Skeletal muscle tissue (tissue), 4 donors: ENCODE data around the gene PSMB1. TPM values are rescaled to one million over a fixed set of nuclear protein-coding genes. Genes with fewer than 3 reads are reported as not detected.
"Not testable (repeated sequence)": the region's sequence is repeated elsewhere in the genome, so short reads cannot be mapped to it uniquely, and the experiment has no call there.

ENCODE experiments used
- H3K27ac ChIP-seq: one replicate; pipeline ENCODE4 v1.7.0; 2013; ENCODE audit warnings: mild to moderate bottlenecking, low read depth, low read length, inconsistent platforms
- H3K27me3 ChIP-seq, 3 donors: one replicate each; pipeline ENCODE4 v1.7.0; 2013; ENCODE audit warnings: low read length in 3 of 3; ENCODE audit not compliant: control insufficient read depth in 3 of 3, insufficient read depth in 3 of 3
- H3K36me3 ChIP-seq, 3 donors: one replicate each; pipeline ENCODE4 v1.7.0; 2013; ENCODE audit warnings: low read length in 3 of 3; ENCODE audit not compliant: control insufficient read depth in 3 of 3, insufficient read depth in 3 of 3
- H3K4me1 ChIP-seq, 3 donors: one replicate each; pipeline ENCODE4 v1.7.0; 2013; ENCODE audit warnings: low read length in 3 of 3, mild to moderate bottlenecking in 3 of 3; ENCODE audit not compliant: control insufficient read depth in 3 of 3, insufficient read depth in 3 of 3
- H3K4me3 ChIP-seq, 3 donors: one replicate each; pipeline ENCODE4 v1.7.0; 2013; ENCODE audit warnings: low read length in 3 of 3
- H3K9ac ChIP-seq, 3 donors: one replicate each; pipeline ENCODE4 v1.7.0; 2013; ENCODE audit warnings: low read length in 3 of 3, mild to moderate bottlenecking in 3 of 3, moderate library complexity in 2 of 3, low read depth in 1 of 3
- H3K9me3 ChIP-seq, 3 donors: one replicate each; pipeline ENCODE4 v1.7.0; 2013; ENCODE audit warnings: low read length in 3 of 3; ENCODE audit not compliant: control insufficient read depth in 3 of 3
- total RNA-seq: library from RNA; depleted of rRNA; stranded (reverse); fragments of >200 nt; gene quantifications from one replicate; pipeline ENCODE4 v1.2.3, GENCODE V29; 2014
- donor health status: Osteomylitis.

Gene PSMB1
- total RNA-seq, 1 donor from 2014 or later = 244 TPM

GRCh38 chr6:170507728-170508127 lies 45.4 kb downstream of the PSMB1 start:
- H3K4me1 ChIP-seq, H3K9me3 ChIP-seq, H3K27ac ChIP-seq, H3K27me3 ChIP-seq, H3K36me3 ChIP-seq, H3K4me3 ChIP-seq, H3K9ac ChIP-seq: not testable (repeated sequence)

GRCh38 chr6:170506446-170506845 lies 46.7 kb downstream of the PSMB1 start:
- Histone ChIP-seq H3K9me3 (peaks cover 0 to 2% (median 0%) of the 10 kb centered on the region in 3 donors), H3K4me1 (peaks cover 0 to 7% (median 6%) of the 10 kb centered on the region in 3 donors), H3K4me3 (no peak overlapping the region), H3K27ac (no peak overlapping the region), H3K36me3 (peaks cover 0 to 6% (median 0%) of the 10 kb centered on the region in 3 donors), H3K9ac (no peak overlapping the region), H3K27me3 (no peaks in the 10 kb centered on the region)

DNA sequence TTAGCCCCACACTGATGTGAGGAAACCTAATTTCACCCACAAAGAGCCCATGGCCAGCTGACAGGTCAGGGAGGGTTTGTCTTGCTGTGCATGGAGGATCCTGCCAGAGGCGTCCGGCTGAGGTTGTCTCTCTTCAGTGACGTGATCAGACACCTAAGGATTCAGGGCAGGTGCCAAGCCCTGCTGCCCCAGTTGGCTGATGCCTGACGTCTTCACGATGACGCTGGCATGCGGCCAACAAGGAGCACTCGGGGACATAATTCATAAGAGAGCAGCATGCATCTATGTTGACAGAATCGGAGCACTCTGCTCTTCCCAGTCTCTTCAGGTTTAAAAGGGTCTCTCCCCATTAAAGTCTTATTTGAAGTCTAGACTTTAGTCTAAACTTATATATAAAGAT lies 47.8 kb downstream of the PSMB1 start:
- Histone ChIP-seq H3K27me3 (no peaks in the 10 kb centered on the region), H3K4me3 (no peak overlapping the region), H3K9ac (peak overlapping the region in 1 of 3 donors; percentile 33), H3K4me1 (peaks cover 0 to 6% (median 4%) of the 10 kb centered on the region in 3 donors), H3K36me3 (peaks cover 0 to 6% (median 0%) of the 10 kb centered on the region in 3 donors), H3K9me3 (peaks cover 0 to 2% (median 0%) of the 10 kb centered on the region in 3 donors), H3K27ac (no peak overlapping the region)

GRCh38 chr6:170504479-170504878 lies 48.6 kb downstream of the PSMB1 start:
- peaks cover 0 to 6% (median 0%) of the 10 kb centered on the region in 3 donors for H3K36me3 ChIP-seq
- H3K27ac ChIP-seq = no peak overlapping the region
- no peak overlapping the region for H3K9ac ChIP-seq
- H3K4me1 ChIP-seq = peaks cover 0 to 6% (median 4%) of the 10 kb centered on the region in 3 donors
- H3K9me3 ChIP-seq = peaks cover 0 to 2% (median 0%) of the 10 kb centered on the region in 3 donors
- no peak overlapping the region for H3K4me3 ChIP-seq
- no peaks in the 10 kb centered on the region for H3K27me3 ChIP-seq

DNA sequence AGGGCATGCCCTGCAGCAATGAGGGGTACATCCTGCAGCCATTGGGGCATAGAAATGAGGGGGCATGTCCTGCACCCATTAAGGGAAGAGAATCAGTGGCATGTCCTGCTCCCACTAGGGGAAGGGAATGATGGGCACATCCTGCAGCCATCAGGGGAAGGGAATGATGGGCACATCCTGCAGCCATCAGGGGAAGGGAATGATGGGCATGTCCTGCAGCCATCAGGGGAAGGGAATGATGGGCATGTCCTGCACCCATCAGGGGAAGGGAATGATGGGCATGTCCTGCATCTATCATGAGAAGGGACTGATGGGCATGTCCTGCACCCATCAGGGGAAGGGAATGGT lies 49.7 kb downstream of the PSMB1 start:
- Histone ChIP-seq H3K27ac (no peak overlapping the region), H3K36me3 (peaks cover 0 to 6% (median 0%) of the 10 kb centered on the region in 3 donors), H3K4me3 (no peak overlapping the region), H3K27me3 (no peaks in the 10 kb centered on the region), H3K9me3 (peaks cover 0 to 2% (median 0%) of the 10 kb centered on the region in 3 donors), H3K4me1 (peaks cover 0 to 6% (median 4%) of the 10 kb centered on the region in 3 donors), H3K9ac (no peak overlapping the region)

DNA sequence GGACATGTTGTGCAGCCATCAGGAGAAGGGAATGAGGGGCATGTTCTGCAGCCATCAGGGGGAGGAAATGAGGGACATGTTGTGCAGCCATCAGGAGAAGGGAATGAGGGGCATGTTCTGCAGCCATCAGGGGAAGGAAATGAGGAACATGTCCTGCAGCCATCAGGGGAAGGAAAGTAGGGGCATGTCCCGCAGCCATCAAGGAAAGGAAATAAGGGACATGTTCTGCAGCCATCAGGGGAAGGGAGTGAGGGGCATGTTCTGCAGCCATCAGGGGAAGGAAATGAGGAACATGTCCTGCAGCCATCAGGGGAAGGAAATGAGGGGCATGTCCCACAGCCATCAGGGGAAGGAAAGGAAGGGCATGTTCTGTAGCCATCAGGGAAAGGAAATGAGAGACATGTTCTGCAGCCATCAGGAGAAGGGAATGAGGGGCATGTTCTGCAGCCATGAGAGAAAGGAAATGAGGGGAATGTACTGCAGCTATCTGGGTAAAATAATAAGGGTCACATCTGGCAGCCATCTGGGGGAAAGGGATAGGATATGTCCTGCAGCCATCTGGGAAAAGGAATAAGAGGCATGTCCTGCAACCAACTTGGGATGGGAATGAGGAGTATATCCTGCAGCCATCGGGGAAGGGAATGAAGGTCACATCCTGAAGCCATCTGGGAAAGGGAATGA lies 50.2 kb downstream of the PSMB1 start:
- H3K27ac ChIP-seq, H3K4me1 ChIP-seq, H3K27me3 ChIP-seq, H3K4me3 ChIP-seq, H3K36me3 ChIP-seq, H3K9ac ChIP-seq, H3K9me3 ChIP-seq: not testable (repeated sequence)

DNA sequence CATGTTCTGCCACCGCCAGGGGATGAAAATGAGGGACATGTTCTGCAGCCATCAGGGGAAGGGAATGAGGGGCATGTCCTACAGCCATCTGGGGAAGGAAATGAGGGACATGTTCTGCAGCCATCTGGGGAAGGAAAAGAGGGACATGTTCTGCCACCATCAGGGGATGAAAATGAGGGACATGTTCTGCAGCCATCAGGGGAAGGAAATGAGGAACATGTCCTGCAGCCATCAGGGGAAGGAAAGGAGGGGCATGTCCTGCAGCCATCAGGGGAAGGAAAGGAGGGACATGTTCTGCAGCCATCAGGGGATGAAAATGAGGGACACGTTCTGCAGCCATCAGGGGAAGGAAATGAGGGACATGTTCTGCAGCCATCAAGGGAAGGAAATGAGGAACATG lies 50.8 kb downstream of the PSMB1 start:
- H3K4me1 ChIP-seq, H3K4me3 ChIP-seq, H3K27me3 ChIP-seq, H3K9me3 ChIP-seq, H3K27ac ChIP-seq, H3K9ac ChIP-seq, H3K36me3 ChIP-seq: not testable (repeated sequence)

GRCh38 chr6:170500955-170501590 lies 52.0 kb downstream of the PSMB1 start:
- peaks cover 0 to 2% (median 0%) of the 10 kb centered on the region in 3 donors for H3K9me3 ChIP-seq
- no peak overlapping the region for H3K9ac ChIP-seq
- H3K4me3 ChIP-seq = no peak overlapping the region
- H3K27me3 ChIP-seq = no peaks in the 10 kb centered on the region
- peaks cover 0 to 6% (median 4%) of the 10 kb centered on the region in 3 donors for H3K4me1 ChIP-seq
- peaks cover 0 to 6% (median 0%) of the 10 kb centered on the region in 3 donors for H3K36me3 ChIP-seq
- no peak overlapping the region for H3K27ac ChIP-seq

DNA sequence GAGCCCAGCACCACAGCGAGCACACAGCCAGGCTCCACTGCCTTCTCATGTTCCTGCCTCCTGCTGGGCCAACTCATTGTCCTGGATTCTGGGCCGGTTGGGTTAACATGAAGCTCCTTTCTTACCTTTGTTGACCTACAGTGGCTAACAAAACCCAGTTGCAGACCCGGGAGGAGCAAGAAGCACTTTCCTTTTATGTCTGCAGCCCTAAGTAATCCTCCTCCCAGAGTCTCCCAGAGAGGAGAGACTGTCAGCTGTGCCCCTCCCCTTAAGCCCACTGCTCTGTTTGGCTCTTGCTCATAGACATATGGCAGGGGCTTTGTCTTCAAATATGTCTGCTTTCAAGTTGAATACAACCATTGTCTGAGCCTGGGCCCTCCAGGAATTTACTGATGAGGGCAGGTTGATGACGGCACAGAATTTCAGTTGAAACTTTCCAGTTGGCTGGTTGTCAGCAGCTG lies 55.2 kb downstream of the PSMB1 start:
- Histone ChIP-seq H3K4me3 (no peak overlapping the region), H3K9me3 (peaks cover 0 to 2% (median 0%) of the 10 kb centered on the region in 3 donors), H3K27me3 (no peaks in the 10 kb centered on the region), H3K9ac (no peak overlapping the region), H3K36me3 (peaks cover 0 to 6% (median 0%) of the 10 kb centered on the region in 3 donors), H3K27ac (no peak overlapping the region), H3K4me1 (no peaks in the 10 kb centered on the region)

- H3K9ac ChIP-seq = no peak overlapping the region
- H3K9me3 ChIP-seq = no peaks in the 10 kb centered on the region
- no peak overlapping the region for H3K4me3 ChIP-seq
- no peaks in the 10 kb centered on the region for H3K36me3 ChIP-seq
- no peak overlapping the region for H3K27ac ChIP-seq
- H3K27me3 ChIP-seq = no peaks in the 10 kb centered on the region
- no peaks in the 10 kb centered on the region for H3K4me1 ChIP-seq
These were observed 59.8 kb downstream of the PSMB1 start for GRCh38 chr6:170493354-170493753.
